Testis (tissue), 2 donors: ENCODE results near the gene CMTR1.

Experiments used
- CTCF ChIP-seq, 3 experiments: fragments of 450-650 bp in 2 of 3; fragments of 200-600 bp in 1 of 3; sonication (generic) in 1 of 3; IDR thresholded peaks; one replicate each; pipeline ENCODE4 v1.5.1; 2016 to 2019; ENCODE audit warnings: antibody characterized with exemption in 3 of 3, mild to moderate bottlenecking in 2 of 3, moderate library complexity in 1 of 3
- POLR2A ChIP-seq: fragments of 450-650 bp; IDR thresholded peaks from one replicate; pipeline ENCODE4 v1.6.1; 2017; ENCODE audit warnings: antibody characterized with exemption, mild to moderate bottlenecking, moderate library complexity

- no peak for TF ChIP-seq CTCF (IDR thresholded peaks at IDR 0.05)
- no peak for TF ChIP-seq POLR2A
Measured at GRCh38 chr6:37477191-37477590, 44.2 kb downstream of the CMTR1 start.
